Psoas muscle (tissue), 8 donors: ENCODE data around the gene PCDHAC2. TPM values are rescaled to one million over a fixed set of nuclear protein-coding genes. Genes with fewer than 3 reads are reported as not detected.

Experiments used
- ATAC-seq, 4 donors: fragments of 200-7000 bp; cut with Tn5 transposase; one replicate each; pipeline ENCODE4 v1.9.1; 2020; ENCODE audit warnings: moderate library complexity in 3 of 4, mild to moderate bottlenecking in 2 of 4
- DNase-seq, 2 donors: peaks; one replicate each; pipeline ENCODE4 v3.0.0-alpha.2; 2020
- H3K27ac ChIP-seq: fragments of 200-600 bp; one replicate; pipeline ENCODE4 v1.8.0; 2022
- H3K27me3 ChIP-seq, 3 donors: fragments of 200-600 bp in 1 of 3; one replicate each; pipeline versions ENCODE4 v1.6.1 to v1.8.0; 2013 to 2022; ENCODE audit warnings: low read length in 2 of 3, mild to moderate bottlenecking in 2 of 3, moderate library complexity in 1 of 3; ENCODE audit not compliant: insufficient read depth in 3 of 3
- H3K36me3 ChIP-seq, 2 donors: fragments of 200-600 bp in 1 of 2; one replicate each; pipeline versions ENCODE4 v1.6.1 to v1.8.0; 2013 to 2022; ENCODE audit warnings: low read depth in 1 of 2, mild to moderate bottlenecking in 1 of 2, moderate library complexity in 1 of 2; ENCODE audit not compliant: insufficient read depth in 1 of 2
- H3K4me1 ChIP-seq: fragments of 200-600 bp; one replicate; pipeline ENCODE4 v1.8.0; 2022
- H3K4me3 ChIP-seq: fragments of 200-600 bp; one replicate; pipeline ENCODE4 v1.8.0; 2022; ENCODE audit warnings: mild to moderate bottlenecking
- H3K9me3 ChIP-seq: fragments of 200-600 bp; one replicate; pipeline ENCODE4 v1.8.0; 2022
- CTCF ChIP-seq: fragments of 200-600 bp; IDR thresholded peaks from one replicate; pipeline ENCODE4 v1.8.0; 2022; ENCODE audit warnings: antibody characterized with exemption
- WGBS, 3 donors: extraction: QIAGEN DNeasy Blood & Tissue Kit; methylation state at CpG; one replicate each; pipeline versions ENCODE4 v1.1.6 to v1.1.7; 2013; 5-methylcytosine and 5-hydroxymethylcytosine counted together
- intact Hi-C, 2 donors: fragments of 100-400 bp; cut with DNase I; formaldehyde crosslinking; loops; one replicate each; pipeline versions ENCODE4 v1.11.0 to v1.14.2; 2022
- long read RNA-seq, 2 donors: library from polyadenylated mRNA; unstranded; transcript quantifications; one replicate each; pipeline ENCODE4 v2.0.0, GENCODE V29; 2021
- polyA plus RNA-seq, 3 donors: library from polyadenylated mRNA; stranded (reverse); fragments of 200-250 nt; gene quantifications; one replicate each; pipeline ENCODE4 v1.2.3, GENCODE V29; 2013
- total RNA-seq, 4 donors: library from RNA; stranded (reverse); fragmentation: NEBNext Ultra II Directional in 2 of 4; extraction: Animal tissue kit (Norgen Biotek cat#: 25700) in 2 of 4; gene quantifications; one replicate each; pipeline versions ENCODE4 v1.2.1 to v1.2.4, GENCODE V29; 2021 to 2023
- donor health status: healthy with polysubstance abuse.
- donor health status: DM: no; HTN: no; CAD: no; lungs with moderate emphysema.
- donor health status: Bipolar disorder and iron deficiency.
- donor health status: healthy.
- donor health status: DM: yes; HTN: yes; CAD: no.
- donor health status: DM: no; HTN: no; CAD: no.
- donor health status: DM: no; HTN: no; CAD: no.
- donor health status: DM: yes; HTN: yes; CAD: no.

The PCDHAC2 gene, protein sequence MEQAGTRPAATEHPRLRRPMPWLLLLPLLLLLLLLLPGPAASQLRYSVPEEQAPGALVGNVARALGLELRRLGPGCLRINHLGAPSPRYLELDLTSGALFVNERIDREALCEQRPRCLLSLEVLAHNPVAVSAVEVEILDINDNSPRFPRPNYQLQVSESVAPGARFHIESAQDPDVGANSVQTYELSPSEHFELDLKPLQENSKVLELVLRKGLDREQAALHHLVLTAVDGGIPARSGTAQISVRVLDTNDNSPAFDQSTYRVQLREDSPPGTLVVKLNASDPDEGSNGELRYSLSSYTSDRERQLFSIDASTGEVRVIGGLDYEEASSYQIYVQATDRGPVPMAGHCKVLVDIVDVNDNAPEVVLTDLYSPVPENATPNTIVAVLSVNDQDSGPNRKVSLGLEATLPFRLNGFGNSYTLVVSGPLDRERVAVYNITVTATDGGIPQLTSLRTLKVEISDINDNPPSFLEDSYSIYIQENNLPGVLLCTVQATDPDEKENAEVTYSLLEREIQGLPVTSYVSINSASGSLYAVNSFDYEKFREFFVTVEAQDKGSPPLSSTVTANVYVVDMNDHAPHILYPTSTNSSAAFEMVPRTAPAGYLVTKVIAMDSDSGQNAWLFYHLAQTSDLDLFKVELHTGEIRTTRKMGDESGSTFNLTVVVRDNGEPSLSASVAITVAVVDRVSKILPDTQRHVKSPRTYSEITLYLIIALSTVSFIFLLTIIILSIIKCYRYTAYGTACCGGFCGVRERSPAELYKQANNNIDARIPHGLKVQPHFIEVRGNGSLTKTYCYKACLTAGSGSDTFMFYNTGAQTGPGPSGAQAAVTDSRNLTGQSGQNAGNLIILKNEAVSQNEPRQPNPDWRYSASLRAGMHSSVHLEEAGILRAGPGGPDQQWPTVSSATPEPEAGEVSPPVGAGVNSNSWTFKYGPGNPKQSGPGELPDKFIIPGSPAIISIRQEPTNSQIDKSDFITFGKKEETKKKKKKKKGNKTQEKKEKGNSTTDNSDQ
- total RNA-seq = under 1 TPM; 0.11 to 0.62 (median 0.16) TPM
- polyA plus RNA-seq = under 1 TPM in 2 of 3 donors, not detected in 1; 0.01 to 0.03 TPM
- long read RNA-seq, donor 1 = 0 reads
- long read RNA-seq, donor 2 = 0 reads

DNA sequence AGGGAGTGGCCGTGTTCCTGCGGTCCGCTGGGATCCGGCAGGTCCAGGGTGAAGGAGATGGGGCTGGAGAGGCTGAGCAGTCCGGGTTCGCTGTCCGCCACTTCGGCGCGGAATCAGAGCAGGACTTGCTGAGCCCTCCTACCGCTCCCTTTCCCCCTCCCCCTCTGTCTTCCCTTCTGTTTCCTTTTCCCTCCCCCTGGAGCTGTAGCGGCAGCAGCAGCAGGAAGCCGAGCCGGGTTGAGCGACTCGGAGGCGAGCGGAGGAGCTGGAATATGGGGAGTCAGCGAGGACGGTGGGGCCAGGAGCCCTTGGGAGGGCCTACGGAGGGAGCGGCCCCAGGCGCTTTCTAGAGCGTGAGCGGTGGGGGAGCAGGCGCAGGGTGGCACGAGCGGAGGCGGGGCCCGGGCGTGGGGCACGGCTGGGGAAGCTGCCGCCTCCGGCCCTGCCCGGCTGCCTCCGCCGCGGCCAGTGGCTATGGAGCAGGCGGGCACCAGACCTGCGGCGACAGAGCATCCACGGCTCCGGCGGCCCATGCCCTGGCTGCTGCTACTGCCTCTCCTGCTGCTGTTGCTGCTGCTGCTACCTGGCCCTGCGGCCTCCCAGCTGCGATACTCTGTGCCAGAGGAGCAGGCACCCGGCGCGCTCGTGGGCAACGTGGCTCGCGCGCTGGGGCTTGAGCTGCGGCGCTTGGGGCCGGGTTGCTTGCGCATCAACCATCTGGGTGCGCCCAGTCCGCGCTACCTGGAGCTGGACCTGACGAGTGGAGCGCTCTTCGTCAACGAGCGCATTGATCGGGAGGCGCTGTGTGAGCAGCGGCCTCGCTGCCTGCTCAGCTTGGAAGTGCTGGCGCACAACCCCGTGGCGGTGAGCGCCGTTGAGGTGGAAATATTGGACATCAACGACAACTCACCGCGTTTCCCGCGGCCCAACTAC lies at the start of gene PCDHAC2:
PCDHAC2 (plus strand) TSS at position 184 of the 933 bp plus-strand sequence; CDS start at position 475, 291 bp downstream.
- peaks cover 0 to 47% (median 13%) of the 10 kb centered on the region in 3 donors for H3K27me3 ChIP-seq
- H3K4me1 ChIP-seq = no peaks in the 10 kb centered on the region
- DNase-seq = peak; percentile 30 to 56
- H3K9me3 ChIP-seq = no peaks in the 10 kb centered on the region
- peak in 3 of 4 donors; percentile 41 to 53 (median 46) for ATAC-seq
- TF ChIP-seq CTCF = no peak
- intact Hi-C loops = no loop called here
- 1% methylated on average over 62 to 80 of the region's 80 CpGs for WGBS, 3 donors
- H3K27ac ChIP-seq = no peak within 1 kb of the TSS
- peak within 1 kb of the TSS; percentile 67 for H3K4me3 ChIP-seq
- H3K36me3 ChIP-seq = no peaks in the 10 kb centered on the region

- DNase-seq = no peak
- peaks cover 3 to 46% (median 10%) of the 10 kb centered on the region in 3 donors for H3K27me3 ChIP-seq
- H3K9me3 ChIP-seq = no peaks in the 10 kb centered on the region
- TF ChIP-seq CTCF = no peak
- ATAC-seq = no peak
- H3K4me1 ChIP-seq = no peaks in the 10 kb centered on the region
- WGBS, 3 donors = 53 to 57% (median 53%) methylated on average over 4 of the region's 4 CpGs
- H3K27ac ChIP-seq = no peak overlapping the region
- intact Hi-C loops = no loop called here
- H3K36me3 ChIP-seq = no peaks in the 10 kb centered on the region
- no peak overlapping the region for H3K4me3 ChIP-seq
These were observed 42.7 kb upstream of the PCDHAC2 start for GRCh38 chr5:140923601-140924000.

GRCh38 chr5:140925806-140926442 lies 40.4 kb upstream of the PCDHAC2 start, which contains the start of gene PCDHAC1:
Gene PCDHAC1, plus strand, starts transcription at chr5:140926299. Its CDS starts 594 bp downstream, at chr5:140926893.
- Histone ChIP-seq H3K4me3 (peak within 1 kb of the TSS; percentile 59), H3K27me3 (peaks cover 6 to 55% (median 13%) of the 10 kb centered on the region in 3 donors), H3K36me3 (no peaks in the 10 kb centered on the region), H3K9me3 (no peaks in the 10 kb centered on the region), H3K4me1 (no peaks in the 10 kb centered on the region), H3K27ac (no peak within 1 kb of the TSS)
- ATAC-seq (peak in 3 of 4 donors; percentile 13 to 17 (median 13)), DNase-seq (no peak)
- WGBS, 3 donors = 1 to 2% (median 1%) methylated on average over 41 of the region's 41 CpGs
- intact Hi-C loops = no loop called here
- no peak for TF ChIP-seq CTCF
